KBM-7 (cell line): ENCODE measurements around the gene PHYKPL.

Source experiments
- DNase-seq: peaks from one replicate; pipeline ENCODE4 v3.0.0-alpha.2; 2015
- in situ Hi-C: fragments of 300-500 bp; cut with MboI; formaldehyde crosslinking; loops from 2 replicates; pipeline ENCODE4 v1.14.3; 2020; ENCODE audit warnings: low sequenced_read_pairs, low pct_unique_long_range_greater_than_20kb, mixed read lengths

PHYKPL gene

DNA sequence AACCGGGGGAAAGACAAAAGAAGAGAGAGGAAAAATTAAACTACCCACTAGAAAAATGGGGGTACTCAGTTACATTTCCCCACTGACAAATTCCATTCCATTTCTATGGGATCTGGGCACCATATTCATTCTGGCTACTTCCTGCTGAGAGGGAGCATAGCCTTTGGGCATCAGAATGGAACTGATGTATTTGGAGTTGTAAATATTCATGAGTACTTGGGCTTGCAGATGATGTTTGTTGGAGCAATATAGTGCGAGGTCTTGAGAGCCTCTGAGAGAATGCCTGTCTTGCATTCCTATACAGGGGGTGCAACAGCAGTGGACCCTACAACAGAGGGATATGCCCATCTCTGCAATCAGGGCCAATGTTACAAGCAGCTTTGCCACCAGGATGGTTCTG, 62.1 kb downstream of the PHYKPL start:
- in situ Hi-C loops, result no loop called here
- no peak for DNase-seq

DNA sequence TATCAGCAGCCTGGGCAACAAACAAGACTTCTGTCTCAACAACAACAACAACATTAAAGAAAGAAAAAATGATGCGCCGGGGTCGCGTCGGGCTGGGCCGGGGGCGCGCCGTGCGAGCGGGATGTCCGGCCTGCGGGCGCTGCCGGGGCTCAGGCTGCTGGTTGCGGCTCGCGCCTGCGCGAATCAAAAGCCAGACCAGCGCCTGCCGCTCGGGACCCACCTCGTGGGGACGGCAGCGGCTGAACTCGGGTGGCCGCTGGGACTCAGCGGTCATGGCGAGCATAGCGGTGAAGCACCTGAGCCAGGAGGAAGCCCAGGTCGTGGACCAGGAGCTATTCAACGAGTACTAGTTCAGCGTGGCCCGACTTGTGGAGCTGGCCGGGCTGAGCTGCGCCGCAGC, 67.0 kb downstream of the PHYKPL start:
- in situ Hi-C loops, result no loop called here
- DNase-seq, result no peak

DNA sequence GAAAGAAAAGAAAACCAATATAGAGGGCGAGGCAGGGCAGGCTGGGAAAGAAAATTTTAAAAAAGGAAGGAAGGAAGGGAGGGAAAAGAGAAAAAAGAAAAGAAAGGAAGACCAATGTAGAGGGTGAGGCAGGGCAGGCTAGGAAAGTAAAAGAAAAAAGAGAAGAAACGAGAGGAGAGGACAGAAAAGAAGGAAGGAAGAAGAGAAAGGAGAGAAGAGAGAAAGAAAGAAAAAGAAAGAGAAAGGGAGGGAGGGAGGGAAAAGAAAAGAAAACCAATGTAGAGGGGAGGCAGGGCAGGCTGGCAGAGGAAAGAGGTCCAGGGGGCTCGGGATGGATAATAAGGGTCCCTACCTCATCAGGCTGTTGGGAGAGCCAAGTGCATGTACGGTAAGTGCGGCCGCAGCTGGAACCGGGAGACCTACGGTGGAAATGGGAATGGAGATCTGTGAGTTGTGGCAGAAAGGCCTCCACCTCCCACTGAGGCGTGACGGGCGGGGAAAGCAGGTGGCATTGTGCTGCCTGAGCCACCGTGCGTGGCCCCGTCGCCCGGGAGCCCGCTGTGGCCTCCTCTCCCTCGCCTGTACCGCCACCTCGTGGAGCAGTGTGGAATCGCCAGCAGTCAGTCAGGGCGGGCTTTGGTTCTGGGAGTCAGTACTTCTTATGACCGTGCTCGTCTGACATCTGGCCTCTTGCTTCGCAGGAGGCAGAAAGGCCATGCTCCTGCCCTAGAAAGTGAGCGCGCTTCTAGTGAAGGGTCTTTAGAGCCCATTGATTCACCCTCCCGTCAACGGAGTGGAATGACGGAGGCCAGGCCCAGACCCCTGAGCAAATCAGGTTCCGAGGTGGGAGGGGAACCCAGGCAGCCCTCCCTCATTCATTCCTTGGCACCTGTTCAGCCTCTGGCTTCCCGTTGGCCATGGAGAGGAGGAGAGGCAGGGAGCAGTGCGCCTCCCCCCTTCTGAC, 68.5 kb downstream of the PHYKPL start:
- in situ Hi-C loops, result no loop called here
- peak; percentile 92 for DNase-seq

DNA sequence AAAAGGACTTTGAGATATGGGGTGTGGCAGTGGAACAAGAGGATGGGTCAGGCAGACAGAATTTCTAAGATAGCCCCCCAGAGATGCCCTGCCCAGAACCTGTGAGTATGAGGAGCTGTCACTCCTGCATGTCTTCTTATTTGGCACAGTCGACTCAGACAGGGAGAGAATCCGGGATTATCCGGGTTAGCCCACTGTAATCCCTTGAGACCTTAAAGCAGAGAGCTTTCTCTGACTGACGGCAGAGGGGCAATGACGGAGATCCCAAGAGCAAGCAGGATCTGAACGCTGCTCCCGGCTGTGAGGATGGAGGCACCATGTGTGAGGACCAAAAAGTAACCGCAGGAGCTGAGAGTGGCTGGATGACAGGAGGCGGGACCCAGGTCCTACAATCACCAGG, 70.1 kb downstream of the PHYKPL start:
- DNase-seq, result no peak
- in situ Hi-C loops, result no loop called here

DNA sequence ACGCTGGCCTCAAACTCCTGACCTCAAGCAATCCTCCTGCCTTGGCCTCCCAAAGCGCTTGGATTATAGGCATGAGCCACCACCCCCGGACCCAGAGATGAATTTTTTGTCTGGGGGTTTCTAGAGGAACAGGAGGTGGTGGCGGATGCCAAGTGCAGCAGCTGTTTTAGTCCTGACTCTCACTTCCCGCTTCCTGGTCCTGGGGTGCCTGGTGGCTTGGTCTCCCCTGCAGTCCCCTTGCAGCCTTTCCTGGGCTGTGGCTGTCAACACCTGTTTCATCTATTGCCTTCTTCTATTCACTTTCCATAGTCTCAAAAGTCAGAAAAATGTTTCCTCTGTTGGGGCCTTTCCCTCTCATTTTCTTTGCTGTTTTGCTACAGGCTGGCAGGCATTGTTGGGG, 72.4 kb downstream of the PHYKPL start:
- in situ Hi-C loops, result no loop called here
- DNase-seq, result no peak
